SIG-M5 treated with dmso at 0.1 percent for 504 hours (cell line): Measurements from ENCODE around the gene WBP2.

Source experiments
- DNase-seq: peaks from one replicate; lab custom pipeline; 2025; ENCODE audit not compliant: unreplicated experiment; lab: John Stamatoyannopoulos, UW

Gene WBP2

GRCh38 chr17:75846692-75847613 is 8.2 kb downstream of the WBP2 start:
- no peak for DNase-seq

- DNase-seq = no peak
Measured at GRCh38 chr17:75845933-75846691, 9.0 kb downstream of the WBP2 start.

GRCh38 chr17:75845058-75845711 is 9.9 kb downstream of the WBP2 start:
- DNase-seq = peak; percentile 88

GRCh38 chr17:75844530-75845057 is 10.5 kb downstream of the WBP2 start:
- DNase-seq = peak; percentile 65

GRCh38 chr17:75843577-75844529 is 11.3 kb downstream of the WBP2 start, which contains the start of gene UNC13D:
Gene UNC13D, minus strand, starts transcription at chr17:75844404. Its CDS starts 67 bp downstream, at chr17:75844337.
- DNase-seq = peak; percentile 79

GRCh38 chr17:75842963-75843576 is 12.1 kb downstream of the WBP2 start:
- DNase-seq = no peak

GRCh38 chr17:75842411-75842810 is 12.7 kb downstream of the WBP2 start:
- DNase-seq = no peak

GRCh38 chr17:75840799-75841164 is 14.4 kb downstream of the WBP2 start:
- DNase-seq = no peak

- DNase-seq = no peak
Measured at GRCh38 chr17:75839942-75840798, 15.0 kb downstream of the WBP2 start.

GRCh38 chr17:75838410-75838809 is 16.7 kb downstream of the WBP2 start:
- no peak for DNase-seq

- DNase-seq = no peak
Measured at GRCh38 chr17:75837899-75838298, 17.2 kb downstream of the WBP2 start.

GRCh38 chr17:75836605-75837004 is 18.5 kb downstream of the WBP2 start:
- DNase-seq = no peak

- no peak for DNase-seq
Measured at GRCh38 chr17:75835654-75835987, 19.5 kb downstream of the WBP2 start.

GRCh38 chr17:75834928-75835653 is 20.0 kb downstream of the WBP2 start:
- DNase-seq = no peak

- DNase-seq = no peak
Measured at GRCh38 chr17:75834279-75834920, 20.7 kb downstream of the WBP2 start.

GRCh38 chr17:75832652-75833400 is 22.3 kb downstream of the WBP2 start:
- no peak for DNase-seq

- no peak for DNase-seq
Measured at GRCh38 chr17:75832164-75832651, 22.9 kb downstream of the WBP2 start.
